ENCODE measurements around the gene ARRB1.

ARRB1 gene

GRCh38 chr11:75246671-75247350 is 104.7 kb downstream of the ARRB1 start:
- DNase-seq = no peak

- no peak for DNase-seq
Measured at GRCh38 chr11:75246006-75246670, 105.3 kb downstream of the ARRB1 start.

- no peak for DNase-seq
Measured at GRCh38 chr11:75245356-75246005, 106.0 kb downstream of the ARRB1 start.

- no peak for DNase-seq
Measured at GRCh38 chr11:75244052-75244814, 107.2 kb downstream of the ARRB1 start.

- DNase-seq = no peak
Measured at GRCh38 chr11:75242722-75243600, 108.5 kb downstream of the ARRB1 start.

GRCh38 chr11:75241906-75242644 is 109.4 kb downstream of the ARRB1 start:
- no peak for DNase-seq

- peak; percentile 42 for DNase-seq
Measured at GRCh38 chr11:75241036-75241905, 110.2 kb downstream of the ARRB1 start.

- DNase-seq = no peak
Measured at GRCh38 chr11:75240311-75241035, 111.0 kb downstream of the ARRB1 start, which contains the start of gene TPBGL. Gene TPBGL (plus strand): TSS chr11:75240774. CDS start chr11:75241050, 276 bp downstream.

- DNase-seq = no peak
Measured at GRCh38 chr11:75239531-75240290, 111.8 kb downstream of the ARRB1 start.

- no peak for DNase-seq
Measured at GRCh38 chr11:75238595-75239440, 112.6 kb downstream of the ARRB1 start.

GRCh38 chr11:75237050-75237449 is 114.4 kb downstream of the ARRB1 start:
- DNase-seq = no peak

- DNase-seq = no peak
Measured at GRCh38 chr11:75236062-75236461, 115.4 kb downstream of the ARRB1 start.

GRCh38 chr11:75233754-75234172 is 117.7 kb downstream of the ARRB1 start:
- DNase-seq = no peak

GRCh38 chr11:75230621-75231020 is 120.8 kb downstream of the ARRB1 start:
- DNase-seq = no peak

- no peak for DNase-seq
Measured at GRCh38 chr11:75229466-75229865, 122.0 kb downstream of the ARRB1 start.

- no peak for DNase-seq
Measured at GRCh38 chr11:75225794-75226193, 125.7 kb downstream of the ARRB1 start.

GRCh38 chr11:75223954-75224643 is 127.4 kb downstream of the ARRB1 start:
- DNase-seq = no peak
